GM21447 (cell line): ENCODE data around the gene CAMLG.
"Not testable (repeated sequence)": the region's sequence is repeated elsewhere in the genome, so short reads cannot be mapped to it uniquely, and the experiment has no call there.

Experiments
- ATAC-seq: cut with Tn5 transposase; IDR thresholded peaks from one replicate; pipeline ENCODE4 v1.9.1; 2021; ENCODE audit not compliant: unreplicated experiment

CAMLG gene

DNA sequence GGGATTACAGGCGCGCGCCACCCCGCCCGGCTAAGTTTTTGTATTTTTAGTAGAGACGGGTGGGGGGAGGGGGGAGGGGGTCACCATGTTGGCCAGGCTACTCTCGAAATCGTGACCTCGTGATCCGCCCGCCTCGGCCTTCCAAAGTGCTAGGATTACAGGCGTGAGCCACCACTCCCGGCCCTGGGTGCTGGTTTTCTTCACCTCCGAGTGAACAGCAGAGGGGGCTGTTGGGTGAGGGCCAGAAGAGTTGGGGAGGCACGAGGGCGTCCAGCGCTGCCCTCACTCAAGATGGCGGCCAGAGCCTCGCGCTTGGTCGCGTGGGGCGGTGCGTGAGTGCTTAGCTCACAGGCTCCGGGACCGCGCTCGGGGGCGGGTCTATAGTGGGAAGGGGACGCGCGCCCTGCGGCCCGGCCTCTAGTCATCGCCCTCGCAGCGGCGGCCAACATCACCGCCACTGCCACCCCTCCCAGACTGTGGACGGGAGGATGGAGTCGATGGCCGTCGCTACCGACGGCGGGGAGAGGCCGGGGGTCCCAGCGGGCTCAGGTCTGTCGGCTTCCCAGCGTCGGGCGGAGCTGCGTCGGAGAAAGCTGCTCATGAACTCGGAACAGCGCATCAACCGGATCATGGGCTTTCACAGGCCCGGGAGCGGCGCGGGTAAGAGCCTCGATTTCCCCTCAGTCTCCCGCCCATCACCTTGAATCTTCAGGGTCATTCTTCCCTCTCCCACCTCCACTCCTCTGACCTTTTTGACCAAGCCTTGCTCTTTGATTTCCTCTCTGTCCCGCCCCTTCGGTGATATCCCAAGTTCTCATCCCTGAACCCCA lies at the start of gene CAMLG:
Gene CAMLG (plus strand): TSS at position 416 of the 830 bp plus-strand sequence. CDS start 73 bp downstream, at position 489.
- ATAC-seq: peak; percentile 94

DNA sequence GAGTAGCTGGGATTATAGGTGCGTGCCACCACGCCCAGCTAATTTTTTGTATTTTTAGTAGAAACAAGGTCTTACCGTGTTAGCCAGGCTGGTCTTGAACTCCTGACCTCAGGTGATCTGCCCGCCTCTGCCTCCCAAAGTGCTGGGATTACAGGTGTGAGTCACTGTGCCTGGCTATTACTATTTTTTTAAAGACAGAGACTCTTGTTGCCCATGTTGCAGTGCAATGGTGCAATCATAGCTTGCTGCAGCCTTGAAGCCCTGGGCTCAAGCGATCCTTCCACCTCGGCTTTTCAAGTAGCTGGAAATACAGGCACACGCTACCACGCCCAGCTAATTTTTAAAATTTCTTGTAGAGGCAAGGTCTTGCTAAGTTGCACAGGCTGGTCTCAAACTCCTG lies 48.2 kb upstream of the CAMLG start:
- not testable (repeated sequence) for ATAC-seq

DNA sequence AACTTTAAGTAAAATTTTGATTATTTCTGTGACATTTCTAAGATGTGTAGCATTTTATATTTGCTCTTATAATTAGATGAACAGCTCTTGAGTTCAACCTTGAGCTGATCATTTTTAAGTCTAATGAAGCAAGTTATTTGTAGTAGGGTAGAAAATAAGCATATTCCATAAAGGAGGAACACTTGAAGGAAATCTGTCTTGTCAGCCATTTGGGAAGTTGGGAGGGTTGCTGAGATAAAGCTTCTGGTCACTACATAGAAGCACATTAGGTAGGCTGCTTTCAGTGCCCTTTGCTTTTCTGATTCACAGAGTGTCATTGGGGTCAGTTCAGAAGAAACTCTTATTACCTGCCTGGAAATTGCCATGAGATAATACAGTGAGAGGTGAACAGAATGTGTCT lies 45.6 kb upstream of the CAMLG start:
- ATAC-seq: no peak

DNA sequence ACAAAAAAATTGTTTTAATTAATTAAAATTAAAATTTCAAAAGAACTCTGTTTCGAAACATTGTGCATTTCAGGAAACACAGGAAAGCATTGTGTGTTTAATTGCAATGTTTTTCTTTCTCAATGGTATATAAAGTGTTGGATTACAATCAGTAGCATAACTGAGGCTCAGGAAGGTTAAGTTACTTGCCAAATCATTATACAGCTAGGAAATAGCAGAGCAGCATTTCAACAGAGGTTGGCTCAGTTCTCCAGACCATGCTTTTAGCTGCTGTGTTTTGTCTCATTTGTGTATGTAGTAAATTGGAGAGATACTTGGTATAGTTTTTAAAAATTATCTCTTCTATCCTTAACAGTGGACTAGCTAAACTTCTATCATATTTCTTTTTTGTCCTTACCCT lies 30.0 kb upstream of the CAMLG start:
- no peak for ATAC-seq

DNA sequence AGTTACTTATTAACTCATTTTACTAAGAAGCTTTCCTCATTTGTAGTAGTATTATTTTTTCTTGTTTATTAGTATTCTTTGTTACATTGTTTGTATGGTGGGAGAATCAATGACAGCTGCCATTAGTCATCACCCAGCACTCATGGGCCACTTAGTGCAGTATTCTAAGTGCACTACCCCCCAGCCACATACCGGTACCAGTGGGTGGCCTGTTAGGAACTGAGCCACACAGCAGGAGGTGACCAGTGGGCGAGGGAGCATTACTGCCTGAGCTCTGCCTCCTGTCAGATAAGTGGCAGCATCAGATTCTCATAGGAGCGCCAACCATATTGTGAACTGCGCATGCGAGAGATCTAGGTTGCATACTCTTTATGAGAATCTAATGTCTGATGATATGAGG lies 24.2 kb upstream of the CAMLG start:
- no peak for ATAC-seq

DNA sequence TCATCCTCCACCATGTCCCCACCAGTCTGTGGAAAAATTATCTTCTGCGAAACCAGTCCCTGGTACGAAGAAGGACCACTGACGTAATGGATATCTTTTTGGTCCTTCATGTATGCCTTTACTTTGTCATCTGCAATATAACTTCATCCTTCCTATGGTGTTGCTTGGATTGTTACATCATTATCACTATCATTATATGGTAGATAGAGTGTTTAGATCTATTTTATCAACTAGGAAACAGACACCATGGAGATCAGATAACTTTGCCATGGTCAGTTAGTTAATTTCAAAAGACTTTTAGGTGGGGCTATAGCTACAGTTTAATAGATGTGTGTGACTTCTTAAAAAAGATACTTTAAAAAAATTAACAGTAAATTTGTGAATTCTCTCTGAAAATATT lies 23.8 kb upstream of the CAMLG start:
- ATAC-seq: no peak

DNA sequence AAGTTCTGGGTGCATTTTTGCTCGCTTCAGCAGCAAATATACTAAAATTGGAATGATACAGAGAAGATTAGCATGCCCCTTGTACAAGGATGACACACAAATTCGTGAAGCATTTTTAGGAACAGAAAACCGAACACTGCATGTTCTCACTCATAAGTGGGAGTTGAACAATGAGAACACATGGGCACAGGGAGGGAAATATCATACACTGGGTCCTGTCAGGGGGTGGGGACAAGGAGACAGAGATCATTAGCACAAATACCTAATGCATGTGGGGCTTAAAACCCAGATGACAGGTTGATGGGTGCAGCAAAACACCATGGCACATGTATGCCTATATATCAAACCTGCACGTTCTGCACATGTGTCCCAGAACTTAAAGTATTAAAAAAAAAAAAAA lies 22.9 kb upstream of the CAMLG start:
- ATAC-seq: not testable (repeated sequence)

DNA sequence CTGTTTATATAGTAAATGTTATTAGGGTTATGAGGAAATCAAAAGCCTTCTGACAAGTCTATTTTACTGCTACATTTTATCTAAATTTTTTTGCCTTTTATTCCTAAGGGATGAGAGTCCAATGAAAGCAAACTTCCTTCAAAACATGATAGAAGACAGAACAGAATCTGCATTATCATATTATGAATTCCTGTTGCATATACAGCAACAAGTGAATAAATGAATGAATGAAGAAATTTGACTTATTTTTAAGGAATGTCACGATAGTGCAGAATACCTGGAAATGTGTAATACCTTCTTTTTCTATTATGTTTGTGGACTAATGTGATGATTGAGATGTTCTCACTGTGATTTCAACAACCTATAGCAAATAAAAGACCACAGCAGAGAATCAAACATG lies 13.5 kb upstream of the CAMLG start:
- ATAC-seq: no peak

DNA sequence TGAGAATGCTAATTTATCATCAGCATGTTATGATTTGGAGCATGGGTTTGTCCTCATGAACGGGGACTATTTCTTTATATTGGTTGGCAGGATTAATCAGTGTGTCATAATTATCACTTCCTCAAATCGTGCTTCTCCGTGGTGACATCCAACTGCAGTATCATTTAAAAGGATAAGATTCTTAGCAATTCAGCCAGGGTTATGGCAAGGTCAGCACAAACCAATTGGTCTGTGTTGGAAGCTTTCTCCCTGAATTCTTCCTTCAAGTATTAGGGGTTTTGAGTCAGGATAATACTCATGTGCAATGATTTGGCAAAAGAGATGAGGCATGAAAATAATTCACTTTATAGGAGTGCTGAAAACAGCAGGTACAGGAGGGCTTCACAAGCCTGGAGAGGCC lies 5.5 kb upstream of the CAMLG start:
- ATAC-seq: no peak

DNA sequence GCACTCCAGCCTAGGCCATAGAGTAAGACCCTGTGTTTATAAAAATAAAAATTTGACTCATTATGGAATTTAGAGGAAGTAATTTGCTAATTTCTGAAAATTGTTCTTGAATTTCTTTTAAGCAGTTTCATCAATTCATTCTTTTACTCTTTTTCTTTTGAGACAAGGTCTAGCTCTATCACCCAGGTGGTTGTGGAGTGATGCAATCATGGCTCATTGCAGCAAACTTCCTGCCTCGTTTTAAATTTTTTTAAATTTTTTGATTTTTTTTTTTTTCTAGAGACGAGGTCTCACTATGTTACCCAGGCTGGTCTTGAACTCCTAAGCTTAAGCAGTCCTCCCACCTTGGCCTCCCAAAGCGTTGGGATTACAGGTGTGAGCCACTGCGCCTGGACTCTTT lies 3.1 kb upstream of the CAMLG start:
- no peak for ATAC-seq

DNA sequence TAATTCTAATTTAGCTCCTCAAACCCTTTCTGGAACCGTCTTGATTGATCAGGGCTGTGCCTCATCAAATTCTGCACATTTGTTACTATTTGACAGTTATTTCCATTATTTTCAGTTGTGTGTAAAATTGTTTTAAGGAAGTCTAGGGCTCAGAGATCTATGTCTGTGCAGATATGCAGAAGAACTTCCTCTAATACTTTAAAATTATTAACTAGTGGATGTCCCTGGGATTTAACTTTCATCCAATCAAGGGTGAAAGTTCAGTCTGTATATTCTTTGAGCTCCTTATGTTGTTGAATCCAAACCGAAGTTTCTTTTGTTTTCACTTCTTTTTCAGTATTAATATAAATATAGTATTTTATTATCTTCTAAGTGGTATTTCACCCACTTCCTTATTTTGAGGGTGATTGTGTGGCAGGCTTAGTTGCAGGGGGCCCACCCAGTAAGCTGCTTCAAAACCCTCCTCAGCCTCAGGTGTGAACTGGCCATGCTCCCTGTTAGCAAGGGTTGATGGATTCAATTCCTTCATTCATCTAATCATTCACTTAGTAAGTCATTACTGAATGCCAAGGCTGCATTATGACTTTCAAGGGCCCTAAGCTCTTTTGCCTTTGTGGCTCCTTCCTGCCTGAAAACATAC lies 2.1 kb upstream of the CAMLG start:
- ATAC-seq: no peak

DNA sequence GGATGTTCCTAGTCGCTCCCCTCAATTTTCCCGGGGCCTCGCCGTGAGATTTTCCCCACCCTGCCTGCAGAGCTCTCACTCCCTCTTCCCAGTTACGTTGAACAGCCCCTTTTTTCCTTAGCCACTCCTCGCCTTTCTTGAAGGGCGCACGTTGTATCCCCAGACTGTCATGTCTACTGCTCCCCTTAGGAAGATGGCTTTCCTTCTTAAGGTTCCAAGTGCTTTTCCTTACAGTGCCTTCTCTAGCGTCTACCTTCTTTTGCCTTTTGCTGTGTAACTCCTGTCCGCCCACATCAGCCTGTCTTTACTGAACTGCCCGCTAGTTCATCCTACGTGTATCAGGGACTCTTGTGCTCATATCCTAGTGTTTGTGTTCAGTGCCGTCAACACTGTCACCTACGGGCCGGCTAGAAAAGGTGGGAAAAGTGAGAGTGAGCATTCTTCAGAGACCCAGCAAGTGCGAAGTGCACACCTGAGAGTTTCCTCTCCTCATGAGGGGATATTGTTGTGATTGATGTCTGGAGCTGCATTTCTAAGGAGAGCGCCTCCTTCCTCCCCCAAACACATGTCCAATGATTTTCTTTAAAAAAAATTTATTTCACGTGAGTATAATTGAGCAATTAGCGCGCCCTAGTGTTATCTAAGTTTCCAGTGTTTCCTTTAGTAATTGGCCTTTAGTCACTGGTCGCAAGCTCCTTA lies 764 bp downstream of the CAMLG start:
- no peak for ATAC-seq

DNA sequence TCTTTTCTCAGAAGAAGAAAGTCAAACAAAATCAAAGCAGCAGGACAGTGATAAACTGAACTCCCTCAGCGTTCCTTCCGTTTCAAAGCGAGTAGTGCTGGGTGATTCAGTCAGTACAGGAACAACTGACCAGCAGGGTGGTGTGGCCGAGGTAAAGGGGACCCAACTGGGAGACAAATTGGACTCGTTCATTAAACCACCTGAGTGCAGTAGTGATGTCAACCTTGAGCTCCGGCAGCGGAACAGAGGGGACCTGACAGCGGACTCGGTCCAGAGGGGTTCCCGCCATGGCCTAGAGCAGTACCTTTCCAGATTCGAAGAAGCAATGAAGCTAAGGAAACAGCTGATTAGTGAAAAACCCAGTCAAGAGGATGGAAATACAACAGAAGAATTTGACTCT lies 2.7 kb downstream of the CAMLG start:
- no peak for ATAC-seq

DNA sequence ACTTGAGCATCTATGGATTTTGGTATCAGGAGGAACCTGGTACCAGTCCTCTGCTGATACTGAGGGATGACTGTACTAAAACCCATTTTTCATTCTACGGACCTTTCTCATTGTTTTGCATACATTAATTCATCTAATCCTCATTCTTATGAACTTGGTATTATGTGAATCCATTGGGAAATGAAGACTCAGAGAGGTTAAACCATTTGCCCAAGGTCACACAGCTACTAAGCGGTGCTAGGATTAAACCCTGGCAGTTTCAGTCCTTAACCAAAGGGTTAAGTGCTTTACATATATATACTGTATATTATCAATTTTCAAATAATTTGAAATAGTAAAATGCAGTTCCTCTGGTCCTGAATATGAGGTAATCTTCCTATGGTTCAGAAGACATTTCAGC lies 3.8 kb downstream of the CAMLG start:
- ATAC-seq: no peak

DNA sequence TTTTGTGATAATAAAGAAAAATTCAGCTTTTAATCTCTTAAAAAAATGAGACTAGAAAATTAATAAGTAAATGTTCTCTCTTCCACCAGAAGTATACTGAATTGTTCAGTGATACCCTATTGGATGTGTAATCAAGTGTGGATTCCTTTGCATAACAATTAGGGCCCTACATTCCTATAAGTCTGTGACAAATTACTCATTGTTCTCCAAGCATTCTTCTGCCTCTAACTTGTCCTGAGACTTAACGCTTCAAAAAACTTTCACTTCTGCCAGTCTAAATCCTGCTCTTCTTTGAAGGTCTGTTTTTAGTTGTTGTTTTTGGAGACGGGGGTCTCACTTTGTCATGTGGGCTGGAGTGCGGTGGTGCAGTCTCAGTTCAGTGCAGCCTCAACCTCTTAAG lies 11.1 kb downstream of the CAMLG start:
- no peak for ATAC-seq

DNA sequence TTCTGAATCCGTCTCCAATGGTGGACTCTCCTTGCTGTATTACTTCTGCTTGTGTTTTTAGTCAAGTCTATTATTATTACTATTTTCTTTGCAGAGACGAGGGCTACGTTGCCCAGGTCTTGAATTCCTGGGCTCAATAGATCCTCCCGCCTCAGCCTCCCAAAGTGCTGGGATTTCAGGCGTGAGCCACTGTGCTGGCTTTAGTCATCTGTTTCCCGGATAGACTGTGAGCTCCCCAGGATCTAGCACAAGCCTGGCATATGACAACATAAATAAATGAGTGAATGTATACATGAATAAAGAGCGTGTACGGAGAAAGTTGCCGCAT lies 19.8 kb downstream of the CAMLG start:
- peak; percentile 33 for ATAC-seq

DNA sequence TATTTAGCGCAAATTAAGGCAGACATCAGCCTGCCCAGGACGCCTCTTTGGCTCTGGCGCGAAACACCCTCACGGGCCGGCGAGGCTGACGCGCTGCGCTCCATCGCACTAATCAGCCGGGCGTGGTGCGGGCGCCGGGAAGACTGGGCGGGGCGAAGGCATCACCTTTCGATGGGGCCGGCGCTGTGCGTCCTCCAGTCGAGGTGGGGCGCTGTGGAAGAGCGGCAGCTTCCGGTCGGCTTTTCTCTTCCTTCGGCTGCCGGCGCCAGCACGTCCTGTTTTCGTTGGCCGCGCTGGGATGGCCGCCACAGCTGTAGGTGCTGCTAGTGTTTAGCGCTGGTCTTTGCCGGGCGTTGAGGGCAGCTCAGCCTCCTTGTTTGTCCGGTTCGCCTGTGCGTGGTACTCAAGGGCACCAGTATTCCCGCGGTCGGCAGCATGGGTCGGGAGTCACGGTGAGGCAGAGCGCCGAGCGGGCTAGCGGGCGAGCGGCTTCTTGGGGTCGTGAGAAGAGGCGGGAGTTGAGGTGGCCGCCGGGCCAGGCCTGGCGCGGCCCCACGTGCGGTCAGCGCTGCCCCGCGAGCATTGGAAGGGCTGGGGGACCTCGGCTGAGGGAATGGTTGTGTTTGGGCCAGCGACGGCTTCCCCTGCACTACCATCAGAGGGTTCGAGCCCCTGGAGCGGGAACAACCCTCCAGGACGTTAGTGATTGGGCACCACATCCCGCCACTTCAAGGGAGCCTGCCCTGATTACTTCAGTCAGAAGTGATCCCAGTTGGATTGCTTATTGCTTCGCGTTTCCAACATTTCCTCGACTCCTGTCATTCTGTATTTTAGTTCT lies 20.4 kb downstream of the CAMLG start, which contains the start of gene DDX46:
Gene DDX46 (plus strand): TSS at position 276 of the 838 bp plus-strand sequence. CDS start 160 bp downstream, at position 436.
- peak; percentile 98 for ATAC-seq

DNA sequence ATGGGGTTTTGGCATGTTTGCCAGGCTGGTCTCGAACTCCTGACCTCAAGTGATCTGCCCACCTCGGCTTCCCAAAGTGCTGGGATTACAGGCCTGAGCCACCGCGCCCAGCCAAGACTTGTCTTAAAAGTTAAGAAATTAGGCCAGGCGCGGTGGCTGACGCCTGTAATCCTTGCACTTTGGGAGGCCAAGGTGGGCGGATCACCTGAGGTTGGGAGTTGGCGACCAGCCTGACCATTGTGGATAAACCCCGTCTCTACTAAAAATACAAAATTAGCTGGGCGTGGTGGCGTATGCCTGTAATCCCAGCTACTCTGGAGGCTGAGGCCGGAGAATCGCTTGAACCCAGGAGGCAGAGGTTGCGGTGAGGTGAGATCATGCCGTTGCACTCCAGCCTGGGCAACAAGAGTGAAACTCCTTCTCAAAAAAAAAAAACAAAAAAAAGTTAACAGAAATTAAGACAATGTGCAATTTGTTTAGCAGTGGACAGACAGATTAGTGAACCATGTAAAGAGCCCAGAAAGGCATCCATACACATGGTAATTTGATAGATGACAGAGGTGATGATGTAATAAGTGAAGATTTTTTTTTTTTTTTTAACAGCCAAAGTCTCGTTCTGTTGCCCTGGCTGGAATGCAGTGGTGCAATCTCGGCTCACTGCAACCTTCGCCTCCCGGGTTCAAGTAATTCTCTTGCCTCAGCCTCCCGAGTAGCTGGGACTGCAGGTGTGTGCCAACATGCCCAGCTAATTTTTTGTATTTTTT lies 29.4 kb downstream of the CAMLG start:
- not testable (repeated sequence) for ATAC-seq

DNA sequence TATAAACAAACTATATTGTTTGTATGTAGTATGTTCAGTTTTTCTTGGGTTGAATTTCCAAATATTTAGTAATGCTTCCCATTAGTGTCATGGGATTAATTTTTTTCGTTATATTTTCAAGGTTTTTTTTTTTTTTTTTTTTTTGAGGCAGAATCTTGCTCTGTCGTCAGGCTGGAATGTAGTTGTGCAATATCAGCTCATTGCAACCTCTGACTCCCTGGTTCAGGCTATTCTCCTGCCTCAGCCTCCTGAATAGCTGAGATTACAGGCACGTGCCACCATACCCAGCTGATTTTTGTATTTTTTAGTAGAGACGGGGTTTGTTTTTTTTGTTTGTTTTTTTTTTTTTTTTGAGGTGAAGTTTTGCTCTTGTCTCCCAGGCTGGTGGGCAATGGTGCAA lies 30.9 kb downstream of the CAMLG start:
- ATAC-seq: no peak

DNA sequence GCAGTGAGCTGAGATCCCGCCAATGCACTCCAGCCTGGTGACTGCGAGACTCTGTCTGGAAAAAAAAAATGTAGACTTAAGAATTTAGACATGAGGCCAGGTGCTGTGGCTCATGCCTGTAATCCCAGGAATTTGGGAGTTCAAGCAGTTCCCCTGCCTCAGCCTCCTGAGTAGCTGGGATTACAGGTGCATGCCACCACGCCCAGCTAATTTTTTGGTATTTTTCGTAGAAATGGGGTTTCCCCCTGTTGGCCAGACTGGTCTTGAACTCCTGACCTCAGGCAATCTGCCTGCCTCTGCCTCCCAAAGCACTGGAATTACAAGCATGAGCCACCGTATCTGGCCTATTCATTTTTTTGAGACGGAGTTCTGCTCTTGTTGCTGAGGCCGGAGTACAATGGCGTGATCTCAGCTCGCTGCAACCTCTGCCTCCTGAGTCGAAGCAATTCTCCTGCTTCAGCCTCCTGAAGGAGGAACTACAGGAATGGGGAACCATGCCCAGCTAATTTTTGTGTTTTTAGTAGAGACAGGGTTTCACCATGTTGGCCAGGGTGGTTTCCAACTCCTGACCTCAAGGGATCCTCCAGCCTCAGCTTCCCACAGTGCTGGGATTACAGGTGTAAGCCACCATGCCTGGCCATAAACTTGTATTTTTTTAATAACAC lies 34.2 kb downstream of the CAMLG start:
- no peak for ATAC-seq
